Measurements from ENCODE around the gene GBE1.

GRCh38 chr3:81444817-81445460 is 316.5 kb downstream of the GBE1 start:
- TF ChIP-seq GTF2A2 (tag; IDR thresholded peaks at IDR 0.05) (no peak), FOSL1 (tag; conservative IDR thresholded peaks at IDR 0.05) (no peak), CBX1 (IDR thresholded peaks at IDR 0.05; ENCODE audit: low read depth) (no peak), YY1 (IDR thresholded peaks at IDR 0.05; ENCODE audit: borderline replicate concordance in 1 of 3, control insufficient read depth in 1 of 3, extremely low read depth in 1 of 3, insufficient read depth in 3 of 3, insufficient read length in 1 of 3, insufficient replicate concordance in 2 of 3, low read depth in 1 of 3, low read length in 2 of 3) (no peak), CCAR2 (IDR thresholded peaks at IDR 0.05; ENCODE audit: low read depth, low read length) (no peak), SP1 (CRISPR knock-in tag; IDR thresholded peaks at IDR 0.05) (no peak), RNF219 (CRISPR knock-in tag; IDR thresholded peaks at IDR 0.05) (no peak), SREBF2 (CRISPR knock-in tag; IDR thresholded peaks at IDR 0.05) (no peak), THRA (IDR thresholded peaks at IDR 0.05) (no peak), CBFB (CRISPR knock-in tag; IDR thresholded peaks at IDR 0.05) (no peak), CTCF (IDR thresholded peaks at IDR 0.05 in 2 of 3, conservative IDR thresholded peaks at IDR 0.05 in 1 of 3; ENCODE audit: insufficient read depth in 2 of 3, low read depth in 1 of 3, low read length in 3 of 3) (no peak), ZFP36 (IDR thresholded peaks at IDR 0.05; ENCODE audit: low read depth, low read length, partially characterized antibody) (no peak), PRMT5 (CRISPR knock-in tag; IDR thresholded peaks at IDR 0.05) (no peak)
